CD4-positive, alpha-beta T cell treated with Interleukin-21 for 1 hour (primary cell): Measurements from ENCODE around the gene AKAP13.

Source experiments
- DNase-seq: peaks from one replicate; pipeline ENCODE4 v3.0.0-alpha.2; 2020

AKAP13 gene

GRCh38 chr15:85393210-85393609 lies 12.8 kb downstream of the AKAP13 start:
- DNase-seq: no peak

GRCh38 chr15:85394554-85395333 lies 14.3 kb downstream of the AKAP13 start:
- DNase-seq: no peak

GRCh38 chr15:85396554-85396953 lies 16.2 kb downstream of the AKAP13 start:
- no peak for DNase-seq

- no peak for DNase-seq
Measured at GRCh38 chr15:85397151-85397550, 16.7 kb downstream of the AKAP13 start.

GRCh38 chr15:85397926-85398325 lies 17.5 kb downstream of the AKAP13 start:
- DNase-seq: no peak

GRCh38 chr15:85398822-85399221 lies 18.4 kb downstream of the AKAP13 start:
- DNase-seq: no peak

GRCh38 chr15:85399627-85400026 lies 19.2 kb downstream of the AKAP13 start:
- no peak for DNase-seq

GRCh38 chr15:85400606-85401005 lies 20.2 kb downstream of the AKAP13 start:
- DNase-seq: no peak

GRCh38 chr15:85401108-85401774 lies 20.8 kb downstream of the AKAP13 start:
- DNase-seq: no peak

- no peak for DNase-seq
Measured at GRCh38 chr15:85402195-85402881, 21.9 kb downstream of the AKAP13 start.

GRCh38 chr15:85403745-85404144 lies 23.3 kb downstream of the AKAP13 start:
- DNase-seq: no peak

GRCh38 chr15:85404176-85404917 lies 23.9 kb downstream of the AKAP13 start:
- DNase-seq: no peak

- DNase-seq: no peak
Measured at GRCh38 chr15:85404918-85405866, 24.8 kb downstream of the AKAP13 start.

- no peak for DNase-seq
Measured at GRCh38 chr15:85406916-85407315, 26.5 kb downstream of the AKAP13 start.

- no peak for DNase-seq
Measured at GRCh38 chr15:85407421-85408269, 27.2 kb downstream of the AKAP13 start.

GRCh38 chr15:85408270-85408746 lies 27.9 kb downstream of the AKAP13 start:
- DNase-seq: peak; percentile 49

- DNase-seq: no peak
Measured at GRCh38 chr15:85412066-85412465, 31.7 kb downstream of the AKAP13 start.

- DNase-seq: peak; percentile 78
Measured at GRCh38 chr15:85412956-85413854, 32.8 kb downstream of the AKAP13 start.

- DNase-seq: no peak
Measured at GRCh38 chr15:85414037-85414436, 33.6 kb downstream of the AKAP13 start.

- peak; percentile 53 for DNase-seq
Measured at GRCh38 chr15:85414495-85414894, 34.1 kb downstream of the AKAP13 start.
